NAMALWA (cell line): ENCODE measurements around the gene RBM12.
"Not testable (repeated sequence)": the region's sequence is repeated elsewhere in the genome, so short reads cannot be mapped to it uniquely, and the experiment has no call there.

ENCODE experiments used
- DNase-seq: peaks from one replicate; pipeline ENCODE4 v3.0.0-alpha.2; 2015; ENCODE audit warnings: low spot score

The RBM12 gene

GRCh38 chr20:35664466-35665206 lies at the start of gene RBM12, which contains the start of gene CPNE1:
Gene RBM12 (minus strand): TSS chr20:35664900. CDS start chr20:35655322, 9,578 bp downstream.
Gene CPNE1 (minus strand): TSS chr20:35664900. CDS start chr20:35632923, 31,977 bp downstream.
- DNase-seq: peak; percentile 96

GRCh38 chr20:35714127-35714526 lies 49.4 kb upstream of the RBM12 start:
- DNase-seq: no peak

- not testable (repeated sequence) for DNase-seq
These were observed 48.4 kb upstream of the RBM12 start for GRCh38 chr20:35713120-35713519.

- no peak for DNase-seq
These were observed 47.0 kb upstream of the RBM12 start for GRCh38 chr20:35711588-35712209.

- no peak for DNase-seq
These were observed 46.3 kb upstream of the RBM12 start for GRCh38 chr20:35710884-35711587.

GRCh38 chr20:35710039-35710438 lies 45.3 kb upstream of the RBM12 start:
- DNase-seq: no peak

- no peak for DNase-seq
These were observed 44.6 kb upstream of the RBM12 start for GRCh38 chr20:35709259-35709658.

- DNase-seq: no peak
These were observed 43.8 kb upstream of the RBM12 start for GRCh38 chr20:35708502-35708901.

- not testable (repeated sequence) for DNase-seq
These were observed 42.2 kb upstream of the RBM12 start for GRCh38 chr20:35706591-35707529.

- peak; percentile 4 for DNase-seq
These were observed 41.2 kb upstream of the RBM12 start for GRCh38 chr20:35705894-35706293.

- peak; percentile 6 for DNase-seq
These were observed 40.0 kb upstream of the RBM12 start for GRCh38 chr20:35704514-35705261.

GRCh38 chr20:35702824-35703695 lies 38.4 kb upstream of the RBM12 start:
- DNase-seq: no peak

GRCh38 chr20:35702051-35702823 lies 37.5 kb upstream of the RBM12 start:
- no peak for DNase-seq

GRCh38 chr20:35700625-35701148 lies 36.0 kb upstream of the RBM12 start:
- DNase-seq: no peak

GRCh38 chr20:35699957-35700624 lies 35.4 kb upstream of the RBM12 start:
- peak; percentile 45 for DNase-seq

- DNase-seq: peak; percentile 94
These were observed 34.6 kb upstream of the RBM12 start, which contains the start of the genes NFS1 and ROMO1 for GRCh38 chr20:35699127-35699956. Gene NFS1 (minus strand): TSS chr20:35699352. CDS start chr20:35699288, 64 bp downstream. Gene ROMO1 (plus strand): TSS chr20:35699405. CDS start chr20:35699633, 228 bp downstream.
